Thoracic aorta (tissue), 2 donors: Measurements from ENCODE around the gene KLRC2. TPM values are rescaled to one million over a fixed set of nuclear protein-coding genes. Genes with fewer than 3 reads are reported as not detected.
"Not testable (repeated sequence)": the region's sequence is repeated elsewhere in the genome, so short reads cannot be mapped to it uniquely, and the experiment has no call there.

Experiments used
- ATAC-seq: fragments of 150-250 bp; one replicate; pipeline ENCODE4 v1.8.0; 2017; ENCODE audit warnings: low read depth; ENCODE audit not compliant: insufficient number of reproducible peaks, low FRiP score
- DNase-seq: peaks from one replicate; pipeline ENCODE4 v3.0.0-alpha.2; 2020; ENCODE audit warnings: low spot score
- H3K27ac ChIP-seq, 2 donors: fragments of 200-600 bp; sonication (generic); 1 replicate in 1 of 2; 2 replicates in 1 of 2; pipeline ENCODE4 v1.5.1; 2016; ENCODE audit warnings: mild to moderate bottlenecking in 2 of 2, moderate library complexity in 2 of 2
- H3K27me3 ChIP-seq: fragments of 200-600 bp; sonication (generic); replicated peaks from 2 replicates; pipeline ENCODE4 v1.6.0; 2016; ENCODE audit warnings: mild to moderate bottlenecking; ENCODE audit not compliant: insufficient read depth
- H3K36me3 ChIP-seq: fragments of 200-600 bp; sonication (generic); one replicate; pipeline ENCODE4 v1.5.1; 2016
- H3K4me1 ChIP-seq, 2 donors: fragments of 200-600 bp; sonication (generic); 1 replicate in 1 of 2; 2 replicates in 1 of 2; pipeline versions ENCODE4 v1.5.1 to v1.6.0; 2016; ENCODE audit warnings: low read depth in 2 of 2, mild to moderate bottlenecking in 1 of 2; ENCODE audit not compliant: control insufficient read depth in 1 of 2
- H3K4me3 ChIP-seq: fragments of 200-600 bp; sonication (generic); 2 replicates; pipeline ENCODE4 v1.5.1; 2016; ENCODE audit warnings: mild to moderate bottlenecking
- H3K9me3 ChIP-seq: fragments of 200-600 bp; sonication (generic); 2 replicates; pipeline ENCODE4 v1.5.1; 2016
- CTCF ChIP-seq: fragments of 200-600 bp; sonication (generic); IDR thresholded peaks from one replicate; pipeline ENCODE4 v1.5.1; 2019; ENCODE audit warnings: antibody characterized with exemption
- total RNA-seq, 2 donors: library from RNA; depleted of rRNA; stranded (reverse); fragments of >200 nt; gene quantifications; one replicate each; pipeline versions ENCODE4 v1.1.0 to v1.2.3, GENCODE V29; 2016

Gene KLRC2
- not detected for total RNA-seq

- H3K27ac ChIP-seq, result not testable (repeated sequence)
Measured at GRCh38 chr12:10435816-10436215, at the start of gene KLRC2. TSS of gene KLRC2 (minus strand) at chr12:10436010. CDS start at chr12:10435986, 24 bp downstream.

GRCh38 chr12:10481901-10482300 lies 46.1 kb upstream of the KLRC2 start:
- not testable (repeated sequence) for ATAC-seq, H3K9me3 ChIP-seq, H3K36me3 ChIP-seq, H3K27ac ChIP-seq, H3K4me1 ChIP-seq, H3K27me3 ChIP-seq, H3K4me3 ChIP-seq, DNase-seq

More at GRCh38 chr12:10435816-10436215, at the start of gene KLRC2:
- ATAC-seq, H3K27me3 ChIP-seq, H3K9me3 ChIP-seq, H3K36me3 ChIP-seq, H3K4me3 ChIP-seq, H3K4me1 ChIP-seq, DNase-seq: not testable (repeated sequence)

DNA sequence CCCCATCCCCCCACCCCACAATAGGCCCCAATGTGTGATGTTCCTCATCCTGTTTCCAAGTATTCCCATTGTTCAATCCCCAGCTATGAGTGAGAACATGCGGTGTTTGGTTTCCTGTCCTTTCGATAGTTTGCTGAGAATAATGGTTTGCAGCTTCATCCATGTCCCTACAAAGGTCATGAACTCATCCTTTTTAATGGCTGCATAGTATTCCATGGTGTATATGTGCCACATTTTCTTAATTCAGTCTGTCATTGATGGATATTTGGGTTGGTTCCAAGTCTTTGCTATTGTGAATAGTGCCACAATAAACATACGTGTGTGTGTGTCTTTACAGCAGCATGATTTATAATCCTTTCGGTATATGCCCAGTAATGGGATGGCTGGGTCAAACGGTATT lies 37.0 kb upstream of the KLRC2 start:
- not testable (repeated sequence) for H3K9me3 ChIP-seq, H3K36me3 ChIP-seq, ATAC-seq, H3K4me1 ChIP-seq, H3K4me3 ChIP-seq, H3K27me3 ChIP-seq, H3K27ac ChIP-seq, DNase-seq

- no peak overlapping the region for H3K4me3 ChIP-seq
- ATAC-seq (no peak), DNase-seq (no peak)
- H3K36me3 ChIP-seq, result no peaks in the 10 kb centered on the region
- no peaks in the 10 kb centered on the region for H3K27me3 ChIP-seq
- TF ChIP-seq CTCF, result no peak
- no peak overlapping the region for H3K27ac ChIP-seq
- H3K4me1 ChIP-seq, result no peaks in the 10 kb centered on the region
- H3K9me3 ChIP-seq, result no peaks in the 10 kb centered on the region
Measured at GRCh38 chr12:10469701-10470100, 33.9 kb upstream of the KLRC2 start.

DNA sequence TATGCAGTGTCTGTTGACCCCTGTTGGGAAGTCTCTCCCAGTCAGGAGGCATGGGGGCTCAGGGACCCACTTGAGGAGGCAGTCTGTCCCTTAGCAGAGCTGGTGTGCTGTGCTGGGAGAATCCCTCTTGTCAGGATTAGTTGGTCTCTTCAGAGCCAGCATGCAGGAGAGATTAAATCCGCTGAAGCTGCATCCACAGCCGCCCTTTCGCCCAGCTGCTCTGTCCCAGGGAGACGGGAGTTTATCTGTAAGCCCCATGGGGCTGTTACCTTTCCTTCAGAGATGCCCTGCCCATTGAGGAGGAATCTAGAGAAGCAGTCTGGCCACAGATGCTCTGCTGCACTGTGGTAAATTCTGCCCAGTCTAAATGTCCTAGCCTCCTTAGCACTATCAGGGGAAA lies 30.5 kb upstream of the KLRC2 start:
- TF ChIP-seq CTCF, result no peak
- H3K4me3 ChIP-seq, result no peak overlapping the region
- ATAC-seq (no peak), DNase-seq (no peak)
- H3K36me3 ChIP-seq, result no peaks in the 10 kb centered on the region
- H3K4me1 ChIP-seq, result no peaks in the 10 kb centered on the region
- no peak overlapping the region for H3K27ac ChIP-seq
- H3K27me3 ChIP-seq, result no peaks in the 10 kb centered on the region
- no peaks in the 10 kb centered on the region for H3K9me3 ChIP-seq

- no peak overlapping the region for H3K4me3 ChIP-seq
- H3K27ac ChIP-seq, result no peak overlapping the region
- DNase-seq (no peak), ATAC-seq (no peak)
- no peaks in the 10 kb centered on the region for H3K36me3 ChIP-seq
- H3K27me3 ChIP-seq, result no peaks in the 10 kb centered on the region
- TF ChIP-seq CTCF, result no peak
- H3K4me1 ChIP-seq, result no peaks in the 10 kb centered on the region
- peaks cover 14% of the 10 kb centered on the region for H3K9me3 ChIP-seq
Measured at GRCh38 chr12:10457760-10458159, 21.9 kb upstream of the KLRC2 start.

DNA sequence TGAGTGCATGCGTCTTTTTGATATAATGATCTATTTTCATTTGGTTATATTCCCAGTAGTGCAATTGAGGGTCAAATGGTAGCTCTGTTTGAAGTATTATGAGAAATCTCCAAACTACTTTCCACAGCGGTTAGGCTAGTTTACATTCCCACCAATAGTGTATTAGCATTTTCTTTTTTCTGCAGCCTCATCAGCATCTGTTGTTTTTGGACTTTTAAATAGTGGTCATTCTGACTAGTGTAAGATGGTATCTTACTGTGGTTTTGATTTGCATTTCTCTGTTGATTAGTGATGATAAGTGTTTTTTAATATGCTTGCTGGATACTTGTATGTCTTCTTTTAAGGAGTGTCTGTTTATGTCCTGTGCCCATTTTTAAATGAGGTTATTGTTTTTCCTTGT lies 21.0 kb upstream of the KLRC2 start:
- no peak for ATAC-seq
- H3K4me3 ChIP-seq, result no peak overlapping the region
- H3K27me3 ChIP-seq, result no peaks in the 10 kb centered on the region
- no peak for DNase-seq
- H3K9me3 ChIP-seq, result peaks cover 14% of the 10 kb centered on the region
- no peaks in the 10 kb centered on the region for H3K36me3 ChIP-seq
- H3K4me1 ChIP-seq, result no peaks in the 10 kb centered on the region
- H3K27ac ChIP-seq, result no peak overlapping the region
- TF ChIP-seq CTCF, result no peak
